Peyer's patch (tissue), 4 donors: ENCODE measurements around the gene PARP15. TPM values are rescaled to one million over a fixed set of nuclear protein-coding genes. Genes with fewer than 3 reads are reported as not detected.

ENCODE experiments used
- DNase-seq, 3 donors: peaks; one replicate each; pipeline ENCODE4 v3.0.0-alpha.2; 2017 to 2019
- H3K27ac ChIP-seq, 4 donors: fragments of 200-600 bp; sonication (generic); one replicate each; pipeline ENCODE4 v1.5.1; 2016 to 2019
- H3K27me3 ChIP-seq, 2 donors: fragments of 200-600 bp; sonication (generic); one replicate each; pipeline ENCODE4 v1.5.1; 2019
- H3K36me3 ChIP-seq, 3 donors: fragments of 200-600 bp; sonication (generic); one replicate each; pipeline ENCODE4 v1.5.1; 2016 to 2019
- H3K4me1 ChIP-seq, 4 donors: fragments of 200-600 bp; sonication (generic); one replicate each; pipeline ENCODE4 v1.5.1; 2016 to 2019
- H3K4me3 ChIP-seq, 4 donors: fragments of 200-600 bp; sonication (generic); 1 replicate in 3 of 4; 2 replicates in 1 of 4; pipeline ENCODE4 v1.5.1; 2016 to 2019; ENCODE audit warnings: mild to moderate bottlenecking in 1 of 4
- H3K9me3 ChIP-seq, 4 donors: fragments of 200-600 bp; sonication (generic); one replicate each; pipeline ENCODE4 v1.5.1; 2016 to 2019; ENCODE audit warnings: mild to moderate bottlenecking in 1 of 4
- POLR2A ChIP-seq, 2 donors: fragments of 450-650 bp; IDR thresholded peaks; one replicate each; pipeline ENCODE4 v1.5.1; 2017; ENCODE audit warnings: antibody characterized with exemption in 2 of 2, mild to moderate bottlenecking in 2 of 2, moderate library complexity in 2 of 2
- total RNA-seq, 4 donors: library from RNA; depleted of rRNA; stranded (reverse); fragments of >200 nt; gene quantifications; one replicate each; pipeline ENCODE4 v1.1.0, GENCODE V29; 2016
- TF ChIP-seq, protein P1 (sequence below), 6 experiments: fragments of 450-650 bp in 4 of 6; fragments of 200-600 bp in 2 of 6; sonication (generic) in 1 of 6; IDR thresholded peaks; one replicate each; pipeline ENCODE4 v1.5.1; 2017 to 2019; ENCODE audit warnings: antibody characterized with exemption in 6 of 6, mild to moderate bottlenecking in 3 of 6, moderate library complexity in 1 of 6

Gene PARP15
- total RNA-seq, 4 donors from 2014 or later, result 3.1 to 109 (median 6.5) TPM

DNA sequence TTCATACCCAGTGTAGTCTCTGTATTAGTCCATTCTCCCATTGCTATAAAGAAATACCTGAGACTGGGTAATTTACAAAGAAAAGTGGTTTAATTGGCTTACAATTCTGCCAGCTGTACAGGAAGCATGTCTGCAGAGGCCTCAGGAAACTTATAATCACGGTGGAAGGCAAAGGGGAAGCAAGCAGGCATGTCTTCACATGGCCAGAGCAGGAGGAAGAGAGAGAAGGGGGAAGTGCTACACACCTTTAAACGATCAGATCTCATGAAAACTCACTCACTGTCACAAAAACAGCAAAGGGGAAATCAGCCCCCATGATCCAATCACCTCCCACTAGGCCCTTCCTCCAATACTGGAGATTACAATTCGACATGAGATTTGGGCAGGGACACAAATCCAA is 96.9 kb downstream of the PARP15 start:
- no peaks in the 10 kb centered on the region for H3K36me3 ChIP-seq
- TF ChIP-seq POLR2A (IDR thresholded peaks at IDR 0.05), result no peak
- TF ChIP-seq, protein P1, sequence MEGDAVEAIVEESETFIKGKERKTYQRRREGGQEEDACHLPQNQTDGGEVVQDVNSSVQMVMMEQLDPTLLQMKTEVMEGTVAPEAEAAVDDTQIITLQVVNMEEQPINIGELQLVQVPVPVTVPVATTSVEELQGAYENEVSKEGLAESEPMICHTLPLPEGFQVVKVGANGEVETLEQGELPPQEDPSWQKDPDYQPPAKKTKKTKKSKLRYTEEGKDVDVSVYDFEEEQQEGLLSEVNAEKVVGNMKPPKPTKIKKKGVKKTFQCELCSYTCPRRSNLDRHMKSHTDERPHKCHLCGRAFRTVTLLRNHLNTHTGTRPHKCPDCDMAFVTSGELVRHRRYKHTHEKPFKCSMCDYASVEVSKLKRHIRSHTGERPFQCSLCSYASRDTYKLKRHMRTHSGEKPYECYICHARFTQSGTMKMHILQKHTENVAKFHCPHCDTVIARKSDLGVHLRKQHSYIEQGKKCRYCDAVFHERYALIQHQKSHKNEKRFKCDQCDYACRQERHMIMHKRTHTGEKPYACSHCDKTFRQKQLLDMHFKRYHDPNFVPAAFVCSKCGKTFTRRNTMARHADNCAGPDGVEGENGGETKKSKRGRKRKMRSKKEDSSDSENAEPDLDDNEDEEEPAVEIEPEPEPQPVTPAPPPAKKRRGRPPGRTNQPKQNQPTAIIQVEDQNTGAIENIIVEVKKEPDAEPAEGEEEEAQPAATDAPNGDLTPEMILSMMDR (IDR thresholded peaks at IDR 0.05), result no peak
- no peak overlapping the region for H3K27ac ChIP-seq
- H3K4me3 ChIP-seq, result no peak overlapping the region
- DNase-seq, result no peak
- H3K4me1 ChIP-seq, result peaks cover 2 to 5% (median 3%) of the 10 kb centered on the region in 4 donors
- H3K9me3 ChIP-seq, result no peaks in the 10 kb centered on the region
- H3K27me3 ChIP-seq, result no peaks in the 10 kb centered on the region

DNA sequence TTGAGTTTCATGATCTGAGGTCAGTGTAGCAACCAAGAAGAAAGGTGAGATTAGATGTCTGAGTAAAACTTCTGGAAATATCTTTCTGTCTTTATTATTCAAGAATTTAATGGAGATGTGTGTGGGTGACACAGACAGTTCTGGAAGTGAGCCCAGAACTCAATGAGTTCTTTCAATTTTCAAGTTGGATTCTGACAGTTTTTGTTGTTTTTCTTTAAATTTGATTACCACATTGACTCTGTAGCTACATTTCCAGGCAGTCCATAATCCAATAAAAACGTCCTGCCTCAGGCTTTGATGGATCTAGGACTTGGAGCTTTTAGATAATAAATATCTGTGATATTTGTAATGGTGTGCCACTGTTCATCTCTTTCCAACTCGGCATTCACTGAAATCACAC is 99.3 kb downstream of the PARP15 start:
- peaks cover 3 to 18% (median 4%) of the 10 kb centered on the region in 4 donors for H3K4me1 ChIP-seq
- no peak overlapping the region for H3K27ac ChIP-seq
- H3K27me3 ChIP-seq, result no peaks in the 10 kb centered on the region
- H3K9me3 ChIP-seq, result no peaks in the 10 kb centered on the region
- TF ChIP-seq, protein P1 (IDR thresholded peaks at IDR 0.05), result no peak
- no peak for TF ChIP-seq POLR2A (IDR thresholded peaks at IDR 0.05)
- no peak overlapping the region for H3K4me3 ChIP-seq
- DNase-seq, result no peak
- H3K36me3 ChIP-seq, result no peaks in the 10 kb centered on the region

DNA sequence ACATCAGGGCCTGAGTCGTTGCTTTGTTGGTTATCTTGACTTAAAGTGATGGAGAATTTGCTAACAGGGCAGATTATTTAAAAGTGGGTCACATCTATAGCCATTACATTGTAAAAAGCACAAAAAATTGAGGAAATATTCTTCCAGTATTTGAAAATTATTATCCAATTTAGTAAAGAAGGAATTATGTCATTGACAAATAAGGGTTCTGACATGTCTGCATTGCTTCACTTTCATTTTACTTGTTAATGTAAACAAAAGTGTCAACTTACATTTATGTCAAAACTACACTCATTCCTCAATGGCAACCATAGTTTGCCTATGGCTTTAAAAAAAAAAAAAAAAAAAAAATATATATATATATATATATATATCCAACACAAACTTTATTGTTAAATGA is 99.8 kb downstream of the PARP15 start:
- Histone ChIP-seq H3K4me3 (no peak overlapping the region), H3K36me3 (no peaks in the 10 kb centered on the region), H3K27ac (no peak overlapping the region), H3K27me3 (no peaks in the 10 kb centered on the region), H3K9me3 (no peaks in the 10 kb centered on the region), H3K4me1 (peaks cover 3 to 23% (median 6%) of the 10 kb centered on the region in 4 donors)
- DNase-seq, result no peak
- TF ChIP-seq, protein P1 (IDR thresholded peaks at IDR 0.05), result no peak
- TF ChIP-seq POLR2A (IDR thresholded peaks at IDR 0.05), result no peak

DNA sequence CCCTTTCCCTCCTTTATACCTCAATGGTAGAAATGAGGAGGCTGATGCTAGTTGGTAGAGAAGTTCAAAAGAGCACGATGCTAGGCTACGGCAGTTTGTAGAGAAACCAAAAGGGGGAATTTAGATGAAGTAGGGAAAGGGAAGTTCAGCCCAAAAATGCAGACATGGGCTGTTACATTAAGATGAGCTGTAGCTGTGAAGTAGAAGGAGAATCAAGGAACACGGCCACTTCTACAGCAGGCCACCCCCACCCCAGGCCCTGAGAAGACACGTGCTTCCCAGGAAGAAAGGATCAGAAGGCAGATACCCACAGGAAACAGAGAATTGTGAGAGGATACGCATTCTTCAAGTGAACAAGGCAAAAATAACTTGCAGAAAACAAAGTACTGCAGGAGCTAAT is 101.1 kb downstream of the PARP15 start:
- H3K4me3 ChIP-seq, result no peak overlapping the region
- no peak for DNase-seq
- no peaks in the 10 kb centered on the region for H3K27me3 ChIP-seq
- peak overlapping the region in 3 of 4 donors; percentile 92 to 99 (median 92) for H3K27ac ChIP-seq
- no peaks in the 10 kb centered on the region for H3K9me3 ChIP-seq
- H3K36me3 ChIP-seq, result no peaks in the 10 kb centered on the region
- peaks cover 3 to 34% (median 15%) of the 10 kb centered on the region in 4 donors for H3K4me1 ChIP-seq
- no peak for TF ChIP-seq POLR2A (IDR thresholded peaks at IDR 0.05)
- TF ChIP-seq, protein P1 (IDR thresholded peaks at IDR 0.05), result no peak

DNA sequence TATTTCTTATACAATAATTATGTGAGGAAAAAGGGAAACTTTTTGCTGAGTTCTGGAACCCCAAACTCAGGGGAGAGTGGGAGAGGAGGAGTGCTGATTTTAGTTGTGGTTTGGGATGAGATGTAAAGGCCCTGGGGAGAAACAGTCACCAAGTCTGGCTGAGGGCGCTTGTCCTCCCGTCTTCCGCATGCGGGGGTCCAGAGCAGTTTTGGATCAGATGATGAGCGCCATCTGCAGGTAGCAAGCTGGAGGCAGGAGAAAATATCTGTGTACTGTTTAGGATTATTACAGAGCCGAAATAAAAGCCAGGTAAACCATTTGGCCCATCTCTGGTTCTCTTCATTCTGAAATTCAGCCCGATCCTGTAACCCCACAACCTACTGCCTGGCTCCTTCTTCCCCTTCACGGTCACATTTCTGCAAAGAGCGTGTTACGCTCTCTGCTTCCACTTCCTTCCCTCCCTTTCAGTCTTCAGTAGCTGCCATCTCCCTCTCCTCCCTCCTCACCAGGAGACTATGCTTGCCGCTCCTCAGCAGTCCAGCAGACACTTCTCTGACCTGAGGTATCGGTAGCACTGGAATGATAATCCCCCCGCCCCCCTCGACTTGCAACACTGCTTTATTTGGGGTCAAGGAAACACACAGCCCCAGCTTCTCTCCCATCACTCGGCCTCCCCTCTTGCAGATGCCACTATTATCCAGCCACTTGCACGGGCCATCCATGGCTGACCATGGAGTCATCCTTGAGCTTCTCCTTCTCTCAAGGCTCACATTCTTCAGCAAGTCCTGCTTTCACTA is 101.8 kb downstream of the PARP15 start:
- Histone ChIP-seq H3K4me3 (peak overlapping the region; percentile 82 to 100 (median 86)), H3K36me3 (no peaks in the 10 kb centered on the region), H3K4me1 (peaks cover 3 to 34% (median 16%) of the 10 kb centered on the region in 4 donors), H3K27ac (peak overlapping the region; percentile 92 to 99 (median 95)), H3K9me3 (no peaks in the 10 kb centered on the region), H3K27me3 (no peaks in the 10 kb centered on the region)
- DNase-seq, result peak; percentile 74 to 94 (median 88)
- TF ChIP-seq POLR2A (IDR thresholded peaks at IDR 0.05), result no peak
- TF ChIP-seq, protein P1 (IDR thresholded peaks at IDR 0.05), result peak; percentile 58 to 91 (median 83)
